HepG2 (cell line): ENCODE results near the gene FAM228A. TPM values are rescaled to one million over a fixed set of nuclear protein-coding genes. Genes with fewer than 3 reads are reported as not detected.

Source experiments
- ATAC-seq: fragments of 200-7000 bp; cut with Tn5 transposase; 3 replicates; pipeline ENCODE4 v1.9.1; 2020; ENCODE audit warnings: mild to moderate bottlenecking, moderate library complexity
- BruUV-seq: library from RNA; stranded (reverse); fragments of 400-500 nt; replicated peaks from 2 replicates; lab custom pipeline; 2021; lab: Mats Ljungman, UMichigan
- CTCF ChIA-PET: fragments of 300-600 bp; formaldehyde crosslinking; extraction: SDS; loops from one replicate; lab custom pipeline; 2021; ENCODE audit warnings: low total read pairs, inconsistent platforms, low intra/inter-chr PET ratio; lab: Yijun Ruan, JAX
- POLR2A ChIA-PET: fragments of 350-600 bp; sonication (Branson Sonifier 250); formaldehyde crosslinking; loops from one replicate; lab custom pipeline; 2020; ENCODE audit warnings: antibody characterized with exemption, inconsistent platforms; lab: Yijun Ruan, JAX
- DNase-seq: peaks from one replicate; pipeline ENCODE4 v3.0.0-alpha.2; 2015; ENCODE audit warnings: low spot score
- FAIRE-seq: peaks from 3 replicates; lab custom pipeline; 2011; peaks lifted over from hg19 to GRCh38; lab: Jason Lieb, UNC
- H2AFZ ChIP-seq: one replicate; pipeline ENCODE4 v1.6.1; 2011; ENCODE audit warnings: low read length, inconsistent platforms
- H3K27ac ChIP-seq: fragments of 300-600 bp; 3 replicates; pipeline ENCODE4 v1.8.0; 2011; ENCODE audit warnings: mixed run types, mild to moderate bottlenecking, mixed read lengths, low read length, inconsistent platforms; ENCODE audit not compliant: insufficient read depth; ENCODE audit errors: extremely low read length
- H3K27me3 ChIP-seq, 2 experiments: fragments of 200-600 bp in 1 of 2; 2 replicates in 1 of 2; 3 replicates in 1 of 2; pipeline versions ENCODE4 v1.6.0 to v1.8.0; 2011; ENCODE audit warnings: low read length in 2 of 2, mild to moderate bottlenecking in 2 of 2, moderate library complexity in 2 of 2, inconsistent platforms in 1 of 2; ENCODE audit not compliant: insufficient read depth in 2 of 2, control insufficient read depth in 1 of 2
- H3K36me3 ChIP-seq, 2 experiments: fragments of 200-600 bp in 1 of 2; replicated peaks in 1 of 2; 2 replicates in 1 of 2; 3 replicates in 1 of 2; pipeline versions ENCODE4 v1.5.1 to v1.8.0; 2011; ENCODE audit warnings: low read length in 2 of 2, inconsistent platforms in 1 of 2; ENCODE audit not compliant: insufficient read depth in 2 of 2, control insufficient read depth in 1 of 2
- H3K4me1 ChIP-seq: 2 replicates; pipeline ENCODE4 v1.5.1; 2012; ENCODE audit warnings: low read length, inconsistent platforms; ENCODE audit not compliant: insufficient read depth
- H3K4me2 ChIP-seq: 2 replicates; pipeline ENCODE4 v1.6.0; 2011; ENCODE audit warnings: low read depth, low read length, inconsistent platforms
- H3K4me3 ChIP-seq, 3 experiments: fragments of 200-600 bp in 1 of 3; sonication (generic), shearing (Covaris generic) in 1 of 3; replicated peaks in 1 of 3; 2 replicates each; pipeline ENCODE4 v1.5.1; 2011 to 2016; ENCODE audit warnings: low read length in 3 of 3, inconsistent platforms in 2 of 3, low read depth in 2 of 3, mild to moderate bottlenecking in 2 of 3, control low read depth in 1 of 3, mixed read lengths in 1 of 3; ENCODE audit not compliant: insufficient read depth in 1 of 3
- H3K79me2 ChIP-seq: one replicate; pipeline ENCODE4 v1.6.1; 2011; ENCODE audit warnings: low read length, inconsistent platforms; ENCODE audit not compliant: insufficient read depth
- H3K9ac ChIP-seq: 2 replicates; pipeline ENCODE4 v1.6.0; 2011; ENCODE audit warnings: mild to moderate bottlenecking, low read depth, low read length, inconsistent platforms; ENCODE audit not compliant: insufficient read depth
- H3K9me3 ChIP-seq: 2 replicates; pipeline ENCODE4 v1.5.1; 2012; ENCODE audit warnings: mild to moderate bottlenecking, low read length
- H4K20me1 ChIP-seq: 2 replicates; pipeline ENCODE4 v1.6.0; 2011; ENCODE audit warnings: inconsistent platforms, mild to moderate bottlenecking, low read length, moderate library complexity; ENCODE audit not compliant: insufficient read depth
- AGO2 ChIP-seq: fragments of 200-400 bp; formaldehyde crosslinking; optimal IDR thresholded peaks from 2 replicates; pipeline ENCODE3; 2017; ENCODE audit warnings: mild to moderate bottlenecking, low read depth, low read length, moderate library complexity
- ARNT ChIP-seq: fragments of 450-650 bp; IDR thresholded peaks from 2 replicates; pipeline ENCODE4 v1.6.1; 2017
- BORCS8-MEF2B ChIP-seq: sonication (generic); formaldehyde crosslinking; IDR thresholded peaks from 2 replicates; pipeline ENCODE4 v1.8.0; 2022; ENCODE audit warnings: mild to moderate bottlenecking, missing genetic modification reagents
- KAT7 ChIP-seq: IDR thresholded peaks from 2 replicates; pipeline ENCODE4 v1.6.1; 2018; ENCODE audit warnings: borderline replicate concordance, missing compliant biosample characterization
- PTBP1 ChIP-seq: fragments of 200-400 bp; formaldehyde crosslinking; IDR thresholded peaks from 2 replicates; pipeline ENCODE4 v1.6.1; 2018; ENCODE audit warnings: low read length, low read depth; ENCODE audit not compliant: poor library complexity, severe bottlenecking
- SKI ChIP-seq: fragments of 450-650 bp; IDR thresholded peaks from one replicate; pipeline ENCODE4 v1.6.1; 2018; ENCODE audit warnings: mild to moderate bottlenecking; ENCODE audit not compliant: partially characterized antibody
- ZBTB20 ChIP-seq: sonication (generic); formaldehyde crosslinking; IDR thresholded peaks from 2 replicates; pipeline ENCODE4 v1.8.1; 2023; ENCODE audit warnings: missing genetic modification reagents, low read depth, mild to moderate bottlenecking, borderline replicate concordance
- ZBTB3 ChIP-seq: sonication (generic); formaldehyde crosslinking; IDR thresholded peaks from 2 replicates; pipeline ENCODE4 v1.4.0; 2020; ENCODE audit warnings: low read depth, mild to moderate bottlenecking, moderate library complexity, missing genetic modification reagents, borderline replicate concordance
- ZNF282 ChIP-seq: fragments of 450-650 bp; IDR thresholded peaks from 2 replicates; pipeline ENCODE4 v1.6.1; 2018; ENCODE audit not compliant: partially characterized antibody
- ZNF350 ChIP-seq: sonication (generic); formaldehyde crosslinking; IDR thresholded peaks from 2 replicates; pipeline ENCODE4 v1.4.0; 2020; ENCODE audit warnings: mild to moderate bottlenecking, low read depth, missing genetic modification reagents, borderline replicate concordance
- WGBS: methylation state at CpG from one replicate; pipeline ENCODE4 v1.1.6; 2017; ENCODE audit warnings: low lambda C conversion rate; 5-methylcytosine and 5-hydroxymethylcytosine counted together
- in situ Hi-C: cut with HindIII; loops from 2 replicates; pipeline ENCODE4 v1.10.0; 2017; ENCODE audit warnings: low pct_unique_long_range_greater_than_20kb; ENCODE audit not compliant: extremely low pct_ligation_motif_present
- intact Hi-C: fragments of 100-400 bp; cut with micrococcal nuclease; formaldehyde crosslinking; loops from one replicate; pipeline ENCODE4 v1.10.0; 2022; ENCODE audit not compliant: unreplicated experiment
- polyA plus RNA-seq, 8 experiments: library from polyadenylated mRNA; depleted of rRNA in 3 of 8; stranded (reverse) in 7 of 8; unstranded in 1 of 8; fragments of >200 nt; fragmentation: Illumina TruSeq in 4 of 8; extraction: Trizol in 4 of 8; gene quantifications; 2 replicates each; pipeline versions ENCODE4 v1.2.1 to v1.2.3, GENCODE V29; 2011 to 2016; ENCODE audit warnings: low read depth in 4 of 8, missing spikeins in 1 of 8, mixed read lengths in 1 of 8; ENCODE audit not compliant: insufficient read depth in 1 of 8
- total RNA-seq, 5 experiments: library from RNA; depleted of rRNA; stranded (reverse); fragments of >200 nt; fragmentation: Illumina TruSeq; extraction: Trizol; gene quantifications; 2 replicates each; pipeline ENCODE4 v1.2.3, GENCODE V29; 2016; ENCODE audit warnings: low read depth in 1 of 5
- TF ChIP-seq, protein P1 (sequence below), 2 experiments: sonication (generic) in 1 of 2; formaldehyde crosslinking in 1 of 2; IDR thresholded peaks; 2 replicates each; pipeline versions ENCODE4 v1.6.1 to v1.9.0; 2014 to 2022; ENCODE audit warnings: antibody characterized with exemption in 1 of 2, borderline replicate concordance in 1 of 2, inconsistent platforms in 1 of 2, low read depth in 1 of 2, missing genetic modification reagents in 1 of 2

FAM228A gene
- total and polyA plus RNA-seq, 2 of the 13 experiments (the other 11 are each of a cell fraction or from before 2014, with no cell fraction given) = not detected

DNA sequence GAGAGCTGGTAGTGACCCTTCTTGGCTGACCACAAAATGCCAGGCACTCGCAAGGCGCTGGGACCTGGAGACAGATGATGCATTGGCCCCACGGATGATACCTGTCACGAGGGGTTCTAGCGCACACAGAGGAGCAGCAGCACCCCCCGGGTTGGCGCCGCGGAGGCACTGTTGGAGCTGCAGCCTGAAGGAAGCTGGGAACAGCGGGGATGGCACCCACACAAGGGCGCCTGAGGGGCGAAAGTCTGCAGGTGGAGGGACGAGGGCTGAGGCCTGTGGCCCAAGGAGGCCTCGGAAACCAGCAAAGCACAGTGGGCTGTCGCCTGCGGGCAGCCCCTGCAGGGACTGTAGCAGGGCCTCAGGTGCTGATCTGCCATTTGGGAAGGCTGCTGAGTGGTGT is 33.6 kb downstream of the FAM228A start:
- ATAC-seq = no peak
- Histone ChIP-seq H3K4me3 (no peak overlapping the region), H4K20me1 (no peaks in the 10 kb centered on the region), H2AFZ (no peak overlapping the region), H3K4me2 (no peak overlapping the region), H3K36me3 (peaks cover 2 to 16% of the 10 kb centered on the region in 2 experiments; a peak in 4 of 5 replicates)
- in situ Hi-C loops = no loop called here
- ChIA-PET CTCF (no interaction called here), POLR2A (no interaction called here)
- intact Hi-C loops = no loop called here
- no peak for DNase-seq
- BruUV-seq = no TSS peak
- no peak for FAIRE-seq
- TF ChIP-seq PTBP1 = no peak
- TF ChIP-seq, protein P1, sequence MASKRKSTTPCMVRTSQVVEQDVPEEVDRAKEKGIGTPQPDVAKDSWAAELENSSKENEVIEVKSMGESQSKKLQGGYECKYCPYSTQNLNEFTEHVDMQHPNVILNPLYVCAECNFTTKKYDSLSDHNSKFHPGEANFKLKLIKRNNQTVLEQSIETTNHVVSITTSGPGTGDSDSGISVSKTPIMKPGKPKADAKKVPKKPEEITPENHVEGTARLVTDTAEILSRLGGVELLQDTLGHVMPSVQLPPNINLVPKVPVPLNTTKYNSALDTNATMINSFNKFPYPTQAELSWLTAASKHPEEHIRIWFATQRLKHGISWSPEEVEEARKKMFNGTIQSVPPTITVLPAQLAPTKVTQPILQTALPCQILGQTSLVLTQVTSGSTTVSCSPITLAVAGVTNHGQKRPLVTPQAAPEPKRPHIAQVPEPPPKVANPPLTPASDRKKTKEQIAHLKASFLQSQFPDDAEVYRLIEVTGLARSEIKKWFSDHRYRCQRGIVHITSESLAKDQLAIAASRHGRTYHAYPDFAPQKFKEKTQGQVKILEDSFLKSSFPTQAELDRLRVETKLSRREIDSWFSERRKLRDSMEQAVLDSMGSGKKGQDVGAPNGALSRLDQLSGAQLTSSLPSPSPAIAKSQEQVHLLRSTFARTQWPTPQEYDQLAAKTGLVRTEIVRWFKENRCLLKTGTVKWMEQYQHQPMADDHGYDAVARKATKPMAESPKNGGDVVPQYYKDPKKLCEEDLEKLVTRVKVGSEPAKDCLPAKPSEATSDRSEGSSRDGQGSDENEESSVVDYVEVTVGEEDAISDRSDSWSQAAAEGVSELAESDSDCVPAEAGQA (IDR thresholded peaks at IDR 0.05; ENCODE audit: low read depth) = no peak
- TF ChIP-seq, protein P1 (CRISPR knock-in tag; IDR thresholded peaks at IDR 0.05; ENCODE audit: borderline replicate concordance) = no peak
- no peak for TF ChIP-seq ZBTB3
- TF ChIP-seq SKI = no peak
- TF ChIP-seq AGO2 = no peak
- no peak for TF ChIP-seq ZBTB20
- TF ChIP-seq ARNT = no peak
- TF ChIP-seq ZNF282 = no peak
- TF ChIP-seq KAT7 (CRISPR knock-in tag) = no peak
- TF ChIP-seq ZNF350 (CRISPR knock-in tag) = no peak
- TF ChIP-seq BORCS8-MEF2B (CRISPR knock-in tag) = no peak
- TF ChIP-seq, all 625 proteins: peak for 0
- H3K4me1 ChIP-seq = no peaks in the 10 kb centered on the region
- H3K9ac ChIP-seq = no peak overlapping the region
- H3K27me3 ChIP-seq = no peaks in the 10 kb centered on the region
- WGBS = 89% methylated on average over 16 of the region's 16 CpGs
- H3K79me2 ChIP-seq = no peaks in the 10 kb centered on the region
- H3K9me3 ChIP-seq = no peaks in the 10 kb centered on the region
- no peak overlapping the region for H3K27ac ChIP-seq
